ENCODE data around the gene XRCC5. TPM values are rescaled to one million over a fixed set of nuclear protein-coding genes. Genes with fewer than 3 reads are reported as not detected.

XRCC5 gene
- polyA plus RNA-seq, 2 donors: 57.9 to 100 TPM

GRCh38 chr2:216147172-216148131, 38.3 kb downstream of the XRCC5 start:
- Histone ChIP-seq H3K36me3 (ENCODE audit: control insufficient read depth in 2 of 2, insufficient read depth in 2 of 2, low read length in 1 of 2) (peaks cover 10 to 12% of the 10 kb centered on the region in 2 donors), H3K9me3 (ENCODE audit: control insufficient read depth in 2 of 2, insufficient read depth in 1 of 2, low read depth in 1 of 2, low read length in 1 of 2) (no peaks in the 10 kb centered on the region), H3K4me3 (ENCODE audit: low read depth in 1 of 2, low read length in 2 of 2) (no peak overlapping the region), H3K27me3 (ENCODE audit: control insufficient read depth in 1 of 2, insufficient read depth in 2 of 2, low read length in 2 of 2) (no peaks in the 10 kb centered on the region), H3K4me1 (ENCODE audit: control insufficient read depth in 2 of 2, insufficient read depth in 2 of 2, low read length in 1 of 2) (no peaks in the 10 kb centered on the region), H3K27ac (ENCODE audit: low read depth in 2 of 2, low read length in 1 of 2) (no peak overlapping the region)
- 96 to 97% methylated on average over 5 of the region's 5 CpGs for WGBS, 2 donors

GRCh38 chr2:216148983-216149382, 39.8 kb downstream of the XRCC5 start:
- Histone ChIP-seq H3K36me3 (ENCODE audit: control insufficient read depth in 2 of 2, insufficient read depth in 2 of 2, low read length in 1 of 2) (peaks cover 6 to 11% of the 10 kb centered on the region in 2 donors), H3K4me1 (ENCODE audit: control insufficient read depth in 2 of 2, insufficient read depth in 2 of 2, low read length in 1 of 2) (no peaks in the 10 kb centered on the region), H3K9me3 (ENCODE audit: control insufficient read depth in 2 of 2, insufficient read depth in 1 of 2, low read depth in 1 of 2, low read length in 1 of 2) (no peaks in the 10 kb centered on the region), H3K27me3 (ENCODE audit: control insufficient read depth in 1 of 2, insufficient read depth in 2 of 2, low read length in 2 of 2) (no peaks in the 10 kb centered on the region), H3K4me3 (ENCODE audit: low read depth in 1 of 2, low read length in 2 of 2) (no peak overlapping the region), H3K27ac (ENCODE audit: low read depth in 2 of 2, low read length in 1 of 2) (no peak overlapping the region)
- WGBS, 2 donors: 95 to 97% methylated on average over 4 of the region's 4 CpGs

GRCh38 chr2:216149741-216150140, 40.6 kb downstream of the XRCC5 start:
- H3K36me3 ChIP-seq (ENCODE audit: control insufficient read depth in 2 of 2, insufficient read depth in 2 of 2, low read length in 1 of 2): peaks cover 10 to 11% of the 10 kb centered on the region in 2 donors
- H3K4me1 ChIP-seq (ENCODE audit: control insufficient read depth in 2 of 2, insufficient read depth in 2 of 2, low read length in 1 of 2): no peaks in the 10 kb centered on the region
- no peaks in the 10 kb centered on the region for H3K9me3 ChIP-seq (ENCODE audit: control insufficient read depth in 2 of 2, insufficient read depth in 1 of 2, low read depth in 1 of 2, low read length in 1 of 2)
- H3K27ac ChIP-seq (ENCODE audit: low read depth in 2 of 2, low read length in 1 of 2): no peak overlapping the region
- H3K4me3 ChIP-seq (ENCODE audit: low read depth in 1 of 2, low read length in 2 of 2): no peak overlapping the region
- 78 to 81% methylated on average over 5 of the region's 5 CpGs for WGBS, 2 donors
- no peaks in the 10 kb centered on the region for H3K27me3 ChIP-seq (ENCODE audit: control insufficient read depth in 1 of 2, insufficient read depth in 2 of 2, low read length in 2 of 2)

- 93 to 94% methylated on average over 7 of the region's 7 CpGs for WGBS, 2 donors
- no peaks in the 10 kb centered on the region for H3K9me3 ChIP-seq (ENCODE audit: control insufficient read depth in 2 of 2, insufficient read depth in 1 of 2, low read depth in 1 of 2, low read length in 1 of 2)
- no peaks in the 10 kb centered on the region for H3K4me1 ChIP-seq (ENCODE audit: control insufficient read depth in 2 of 2, insufficient read depth in 2 of 2, low read length in 1 of 2)
- H3K36me3 ChIP-seq (ENCODE audit: control insufficient read depth in 2 of 2, insufficient read depth in 2 of 2, low read length in 1 of 2): peaks cover 12 to 13% of the 10 kb centered on the region in 2 donors
- H3K27me3 ChIP-seq (ENCODE audit: control insufficient read depth in 1 of 2, insufficient read depth in 2 of 2, low read length in 2 of 2): no peaks in the 10 kb centered on the region
- H3K27ac ChIP-seq (ENCODE audit: low read depth in 2 of 2, low read length in 1 of 2): no peak overlapping the region
- no peak overlapping the region for H3K4me3 ChIP-seq (ENCODE audit: low read depth in 1 of 2, low read length in 2 of 2)
Observed at GRCh38 chr2:216151313-216152025, 42.3 kb downstream of the XRCC5 start.

- 94 to 96% methylated on average over 3 of the region's 3 CpGs for WGBS, 2 donors
- Histone ChIP-seq H3K4me1 (ENCODE audit: control insufficient read depth in 2 of 2, insufficient read depth in 2 of 2, low read length in 1 of 2) (no peaks in the 10 kb centered on the region), H3K9me3 (ENCODE audit: control insufficient read depth in 2 of 2, insufficient read depth in 1 of 2, low read depth in 1 of 2, low read length in 1 of 2) (no peaks in the 10 kb centered on the region), H3K36me3 (ENCODE audit: control insufficient read depth in 2 of 2, insufficient read depth in 2 of 2, low read length in 1 of 2) (peaks cover 8 to 9% of the 10 kb centered on the region in 2 donors), H3K27ac (ENCODE audit: low read depth in 2 of 2, low read length in 1 of 2) (no peak overlapping the region), H3K4me3 (ENCODE audit: low read depth in 1 of 2, low read length in 2 of 2) (no peak overlapping the region), H3K27me3 (ENCODE audit: control insufficient read depth in 1 of 2, insufficient read depth in 2 of 2, low read length in 2 of 2) (no peaks in the 10 kb centered on the region)
Observed at GRCh38 chr2:216155954-216156353, 46.8 kb downstream of the XRCC5 start.

- 95 to 97% methylated on average over 13 of the region's 13 CpGs for WGBS, 2 donors
- Histone ChIP-seq H3K9me3 (ENCODE audit: control insufficient read depth in 2 of 2, insufficient read depth in 1 of 2, low read depth in 1 of 2, low read length in 1 of 2) (no peaks in the 10 kb centered on the region), H3K4me3 (ENCODE audit: low read depth in 1 of 2, low read length in 2 of 2) (no peak overlapping the region), H3K4me1 (ENCODE audit: control insufficient read depth in 2 of 2, insufficient read depth in 2 of 2, low read length in 1 of 2) (no peaks in the 10 kb centered on the region), H3K36me3 (ENCODE audit: control insufficient read depth in 2 of 2, insufficient read depth in 2 of 2, low read length in 1 of 2) (peaks cover 9 to 12% of the 10 kb centered on the region in 2 donors), H3K27ac (ENCODE audit: low read depth in 2 of 2, low read length in 1 of 2) (no peak overlapping the region), H3K27me3 (ENCODE audit: control insufficient read depth in 1 of 2, insufficient read depth in 2 of 2, low read length in 2 of 2) (no peaks in the 10 kb centered on the region)
Observed at GRCh38 chr2:216156822-216157221, 47.7 kb downstream of the XRCC5 start.

GRCh38 chr2:216159144-216159543, 50.0 kb downstream of the XRCC5 start:
- Histone ChIP-seq H3K9me3 (ENCODE audit: control insufficient read depth in 2 of 2, insufficient read depth in 1 of 2, low read depth in 1 of 2, low read length in 1 of 2) (no peaks in the 10 kb centered on the region), H3K36me3 (ENCODE audit: control insufficient read depth in 2 of 2, insufficient read depth in 2 of 2, low read length in 1 of 2) (peaks cover 10 to 17% of the 10 kb centered on the region in 2 donors), H3K4me1 (ENCODE audit: control insufficient read depth in 2 of 2, insufficient read depth in 2 of 2, low read length in 1 of 2) (no peaks in the 10 kb centered on the region), H3K4me3 (ENCODE audit: low read depth in 1 of 2, low read length in 2 of 2) (no peak overlapping the region), H3K27me3 (ENCODE audit: control insufficient read depth in 1 of 2, insufficient read depth in 2 of 2, low read length in 2 of 2) (no peaks in the 10 kb centered on the region), H3K27ac (ENCODE audit: low read depth in 2 of 2, low read length in 1 of 2) (no peak overlapping the region)
- 82 to 91% methylated on average over 2 of the region's 2 CpGs for WGBS, 2 donors

- peaks cover 9 to 19% of the 10 kb centered on the region in 2 donors for H3K36me3 ChIP-seq (ENCODE audit: control insufficient read depth in 2 of 2, insufficient read depth in 2 of 2, low read length in 1 of 2)
- H3K27ac ChIP-seq (ENCODE audit: low read depth in 2 of 2, low read length in 1 of 2): no peak overlapping the region
- no peaks in the 10 kb centered on the region for H3K9me3 ChIP-seq (ENCODE audit: control insufficient read depth in 2 of 2, insufficient read depth in 1 of 2, low read depth in 1 of 2, low read length in 1 of 2)
- no peaks in the 10 kb centered on the region for H3K4me1 ChIP-seq (ENCODE audit: control insufficient read depth in 2 of 2, insufficient read depth in 2 of 2, low read length in 1 of 2)
- H3K4me3 ChIP-seq (ENCODE audit: low read depth in 1 of 2, low read length in 2 of 2): no peak overlapping the region
- H3K27me3 ChIP-seq (ENCODE audit: control insufficient read depth in 1 of 2, insufficient read depth in 2 of 2, low read length in 2 of 2): no peaks in the 10 kb centered on the region
- WGBS, 2 donors: 83 to 92% methylated on average over 1 of the region's 1 CpG
Observed at GRCh38 chr2:216159646-216160045, 50.5 kb downstream of the XRCC5 start.

GRCh38 chr2:216160786-216161185, 51.6 kb downstream of the XRCC5 start:
- no peaks in the 10 kb centered on the region for H3K27me3 ChIP-seq (ENCODE audit: control insufficient read depth in 1 of 2, insufficient read depth in 2 of 2, low read length in 2 of 2)
- WGBS, 2 donors: 88 to 95% methylated on average over 4 of the region's 4 CpGs
- H3K27ac ChIP-seq (ENCODE audit: low read depth in 2 of 2, low read length in 1 of 2): no peak overlapping the region
- H3K36me3 ChIP-seq (ENCODE audit: control insufficient read depth in 2 of 2, insufficient read depth in 2 of 2, low read length in 1 of 2): peaks cover 14 to 19% of the 10 kb centered on the region in 2 donors
- H3K4me3 ChIP-seq (ENCODE audit: low read depth in 1 of 2, low read length in 2 of 2): no peak overlapping the region
- no peaks in the 10 kb centered on the region for H3K4me1 ChIP-seq (ENCODE audit: control insufficient read depth in 2 of 2, insufficient read depth in 2 of 2, low read length in 1 of 2)
- H3K9me3 ChIP-seq (ENCODE audit: control insufficient read depth in 2 of 2, insufficient read depth in 1 of 2, low read depth in 1 of 2, low read length in 1 of 2): no peaks in the 10 kb centered on the region
